ENCODE measurements around the gene PLD3. TPM values are rescaled to one million over a fixed set of nuclear protein-coding genes. Genes with fewer than 3 reads are reported as not detected.

The PLD3 gene
- total RNA-seq, 1 experiment from 2014 or later, result 141 TPM

DNA sequence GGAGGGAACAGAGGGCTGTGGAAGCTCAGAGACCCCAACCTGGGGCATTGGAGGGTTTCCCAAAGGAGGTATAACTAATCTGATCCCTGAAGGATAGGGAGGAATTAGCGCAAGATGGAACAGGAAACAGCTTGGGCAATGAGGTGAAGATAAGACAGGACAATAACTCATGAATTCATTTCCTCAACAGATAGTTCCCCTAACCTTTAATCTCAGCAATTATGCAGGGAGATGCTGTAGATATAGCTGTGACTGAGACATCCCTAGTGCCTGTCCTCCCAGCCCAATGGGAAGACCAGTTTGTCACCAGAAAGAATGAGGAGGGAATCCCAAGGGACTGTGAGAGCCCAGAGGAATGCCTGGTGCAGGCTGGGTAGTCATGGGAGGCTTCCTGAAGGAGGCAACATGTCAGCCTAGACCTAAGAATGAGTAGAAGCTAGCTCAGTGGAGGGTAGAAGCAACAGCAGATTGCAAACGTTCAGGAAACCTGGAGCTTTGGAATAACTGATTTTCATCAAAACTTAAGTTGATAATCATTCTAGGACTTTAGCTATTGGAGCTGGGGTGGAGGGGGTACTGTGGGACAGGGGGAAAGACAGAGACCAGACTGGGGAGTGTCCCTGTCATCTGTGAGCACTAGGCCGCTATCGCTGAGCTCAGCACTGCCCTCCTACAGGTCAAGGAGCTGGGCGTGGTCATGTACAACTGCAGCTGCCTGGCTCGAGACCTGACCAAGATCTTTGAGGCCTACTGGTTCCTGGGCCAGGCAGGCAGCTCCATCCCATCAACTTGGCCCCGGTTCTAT is 22.7 kb downstream of the PLD3 start:
- Histone ChIP-seq H3K4me3 (no peak overlapping the region), H3K9me3 (no peaks in the 10 kb centered on the region), H3K27me3 (no peaks in the 10 kb centered on the region), H3K36me3 (no peaks in the 10 kb centered on the region; the same call in 1 of the 2 replicates)
- DNase-seq, result no peak

DNA sequence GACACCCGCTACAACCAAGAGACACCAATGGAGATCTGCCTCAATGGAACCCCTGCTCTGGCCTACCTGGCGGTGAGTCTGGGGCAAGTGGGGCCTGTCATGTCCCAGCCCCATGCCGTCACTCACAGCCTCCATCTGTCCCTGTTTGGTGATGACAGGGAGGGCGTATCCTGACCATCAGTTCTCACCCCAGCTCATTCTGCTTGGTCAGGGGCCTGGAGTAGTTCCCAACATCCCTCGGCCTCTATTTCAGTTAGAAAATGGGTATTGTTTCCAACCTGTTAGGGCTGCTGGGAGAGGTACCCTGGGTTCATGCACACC is 23.3 kb downstream of the PLD3 start:
- Histone ChIP-seq H3K27me3 (no peaks in the 10 kb centered on the region), H3K4me3 (no peak overlapping the region), H3K36me3 (no peaks in the 10 kb centered on the region; the same call in 1 of the 2 replicates), H3K9me3 (no peaks in the 10 kb centered on the region)
- DNase-seq, result no peak

DNA sequence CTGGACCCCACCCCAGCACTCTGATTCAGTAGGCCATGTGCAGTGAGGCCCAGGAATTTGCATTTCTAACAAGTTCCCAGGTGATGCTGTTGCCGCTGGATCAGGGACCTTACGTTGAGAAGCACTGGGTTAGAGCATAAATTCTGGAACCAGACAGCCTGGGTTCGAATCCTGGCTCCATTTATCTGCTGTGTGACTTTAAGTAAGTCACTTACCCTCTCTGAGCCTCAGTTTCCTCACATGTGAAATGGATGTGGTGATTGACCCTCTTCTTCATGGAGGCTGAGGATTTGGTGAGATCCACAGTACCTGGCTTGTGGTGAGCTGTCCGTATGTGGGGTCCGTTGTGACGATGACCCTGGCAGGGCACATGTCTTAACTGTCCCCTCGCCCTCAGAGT is 25.6 kb downstream of the PLD3 start:
- H3K27me3 ChIP-seq, result no peaks in the 10 kb centered on the region
- H3K4me3 ChIP-seq, result no peak overlapping the region
- DNase-seq, result no peak
- no peaks in the 10 kb centered on the region for H3K9me3 ChIP-seq
- no peaks in the 10 kb centered on the region for H3K36me3 ChIP-seq

DNA sequence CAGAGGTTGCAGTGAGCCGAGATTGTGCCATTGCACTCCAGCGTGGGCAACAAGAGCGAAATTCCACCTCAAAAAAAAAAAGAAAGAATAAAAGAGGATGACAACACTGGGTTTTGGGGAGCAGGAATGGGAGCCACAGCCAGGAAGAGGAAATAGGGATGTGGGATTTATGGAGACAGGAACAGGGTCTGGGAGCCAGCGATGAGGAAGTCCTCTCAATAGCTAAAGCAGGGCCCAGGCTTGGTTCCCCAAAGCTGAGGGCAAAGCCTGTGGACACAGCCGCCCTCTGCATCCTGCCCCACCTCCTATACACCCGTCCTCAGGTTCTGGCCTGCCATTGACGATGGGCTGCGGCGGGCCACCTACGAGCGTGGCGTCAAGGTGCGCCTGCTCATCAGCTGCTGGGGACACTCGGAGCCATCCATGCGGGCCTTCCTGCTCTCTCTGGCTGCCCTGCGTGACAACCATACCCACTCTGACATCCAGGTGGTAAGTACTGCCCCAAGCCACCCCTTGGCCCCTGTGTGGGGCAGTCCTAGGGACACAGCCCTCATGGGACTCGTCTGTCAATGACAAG is 27.9 kb downstream of the PLD3 start:
- Histone ChIP-seq H3K4me3 (no peak overlapping the region), H3K9me3 (no peaks in the 10 kb centered on the region), H3K27me3 (no peaks in the 10 kb centered on the region), H3K36me3 (no peaks in the 10 kb centered on the region)
- DNase-seq, result no peak

- DNase-seq, result no peak
- Histone ChIP-seq H3K4me3 (no peak overlapping the region), H3K27me3 (no peaks in the 10 kb centered on the region), H3K9me3 (no peaks in the 10 kb centered on the region), H3K36me3 (no peaks in the 10 kb centered on the region)
Measured at GRCh38 chr19:40377876-40378385, 29.4 kb downstream of the PLD3 start.

- Histone ChIP-seq H3K27me3 (no peaks in the 10 kb centered on the region), H3K36me3 (no peaks in the 10 kb centered on the region), H3K9me3 (no peaks in the 10 kb centered on the region), H3K4me3 (no peak overlapping the region)
- no peak for DNase-seq
Measured at GRCh38 chr19:40378509-40378908, 30.0 kb downstream of the PLD3 start.

DNA sequence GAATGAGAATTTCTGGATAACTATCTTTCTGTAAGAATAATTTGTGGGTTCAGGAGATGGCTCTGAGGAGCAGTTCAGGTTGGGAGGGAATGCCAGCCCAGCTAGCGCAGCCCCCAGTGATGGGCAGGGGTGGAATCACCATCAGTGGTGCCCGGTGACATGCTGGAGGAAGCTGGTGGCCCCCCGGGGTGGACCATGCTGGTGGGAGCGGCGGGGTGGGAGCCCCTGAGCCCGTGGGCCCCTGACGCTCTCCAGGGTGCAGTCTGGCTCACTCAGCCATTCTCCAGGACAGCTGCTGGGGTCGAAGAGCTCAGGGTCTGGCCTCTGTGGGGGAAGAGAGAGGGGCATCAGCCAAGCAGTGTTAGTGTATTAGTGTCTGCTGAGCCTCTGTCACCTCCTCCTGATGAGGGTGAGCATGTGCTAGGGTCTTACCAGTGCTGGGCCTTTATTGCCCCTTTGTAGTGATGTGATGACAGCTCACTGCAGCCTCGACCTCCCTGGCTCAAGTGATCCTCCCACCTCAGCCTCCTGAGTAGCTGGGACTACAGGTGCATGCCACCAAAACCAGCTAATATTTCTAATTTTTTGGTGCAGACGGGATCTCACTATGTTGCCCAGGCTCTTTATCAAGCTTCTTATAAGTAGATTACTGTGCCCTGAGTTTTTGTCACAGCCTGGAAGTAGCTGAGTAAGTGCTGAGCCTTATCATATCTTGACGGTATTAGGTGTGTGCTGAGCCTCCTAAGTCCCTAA is 31.1 kb downstream of the PLD3 start:
- DNase-seq, result no peak
- no peaks in the 10 kb centered on the region for H3K36me3 ChIP-seq
- no peaks in the 10 kb centered on the region for H3K27me3 ChIP-seq
- no peaks in the 10 kb centered on the region for H3K9me3 ChIP-seq
- H3K4me3 ChIP-seq, result no peak overlapping the region

GRCh38 chr19:40380199-40381037 is 31.9 kb downstream of the PLD3 start:
- no peaks in the 10 kb centered on the region for H3K27me3 ChIP-seq
- no peak for DNase-seq
- H3K4me3 ChIP-seq, result no peak overlapping the region
- no peaks in the 10 kb centered on the region for H3K36me3 ChIP-seq
- H3K9me3 ChIP-seq, result no peaks in the 10 kb centered on the region

- no peaks in the 10 kb centered on the region for H3K9me3 ChIP-seq
- no peaks in the 10 kb centered on the region for H3K27me3 ChIP-seq
- H3K36me3 ChIP-seq, result no peaks in the 10 kb centered on the region
- no peak for DNase-seq
- H3K4me3 ChIP-seq, result no peak overlapping the region
Measured at GRCh38 chr19:40381321-40381720, 32.8 kb downstream of the PLD3 start.

- H3K36me3 ChIP-seq, result no peaks in the 10 kb centered on the region
- no peak for DNase-seq
- no peak overlapping the region for H3K4me3 ChIP-seq
- H3K27me3 ChIP-seq, result no peaks in the 10 kb centered on the region
- H3K9me3 ChIP-seq, result no peaks in the 10 kb centered on the region
Measured at GRCh38 chr19:40383668-40384248, 35.3 kb downstream of the PLD3 start.

DNA sequence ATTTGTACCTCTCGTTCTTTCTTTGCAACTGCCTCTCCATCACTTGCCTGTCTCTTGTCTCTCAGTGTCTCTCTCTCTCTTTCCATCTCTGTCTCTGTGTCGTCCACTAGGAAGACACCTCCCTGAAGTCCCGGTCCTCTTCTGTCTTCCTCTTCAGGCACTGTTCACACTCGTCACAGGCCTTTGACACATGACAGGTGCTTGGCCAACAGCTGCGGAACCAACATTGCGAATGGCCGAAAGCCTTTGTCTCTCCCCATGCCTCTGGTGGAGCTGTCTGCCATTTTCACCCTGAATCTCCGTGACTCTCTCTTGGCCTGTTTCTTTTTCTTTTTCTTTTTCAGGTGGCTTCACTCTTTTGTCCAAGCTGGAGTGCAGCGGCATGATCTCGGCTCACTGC is 38.7 kb downstream of the PLD3 start:
- Histone ChIP-seq H3K27me3 (no peaks in the 10 kb centered on the region), H3K9me3 (no peaks in the 10 kb centered on the region), H3K36me3 (no peaks in the 10 kb centered on the region), H3K4me3 (no peak overlapping the region)
- no peak for DNase-seq

- no peak for DNase-seq
- no peaks in the 10 kb centered on the region for H3K9me3 ChIP-seq
- no peaks in the 10 kb centered on the region for H3K27me3 ChIP-seq
- H3K4me3 ChIP-seq, result no peak overlapping the region
- no peaks in the 10 kb centered on the region for H3K36me3 ChIP-seq
Measured at GRCh38 chr19:40388481-40388880, 40.0 kb downstream of the PLD3 start.

DNA sequence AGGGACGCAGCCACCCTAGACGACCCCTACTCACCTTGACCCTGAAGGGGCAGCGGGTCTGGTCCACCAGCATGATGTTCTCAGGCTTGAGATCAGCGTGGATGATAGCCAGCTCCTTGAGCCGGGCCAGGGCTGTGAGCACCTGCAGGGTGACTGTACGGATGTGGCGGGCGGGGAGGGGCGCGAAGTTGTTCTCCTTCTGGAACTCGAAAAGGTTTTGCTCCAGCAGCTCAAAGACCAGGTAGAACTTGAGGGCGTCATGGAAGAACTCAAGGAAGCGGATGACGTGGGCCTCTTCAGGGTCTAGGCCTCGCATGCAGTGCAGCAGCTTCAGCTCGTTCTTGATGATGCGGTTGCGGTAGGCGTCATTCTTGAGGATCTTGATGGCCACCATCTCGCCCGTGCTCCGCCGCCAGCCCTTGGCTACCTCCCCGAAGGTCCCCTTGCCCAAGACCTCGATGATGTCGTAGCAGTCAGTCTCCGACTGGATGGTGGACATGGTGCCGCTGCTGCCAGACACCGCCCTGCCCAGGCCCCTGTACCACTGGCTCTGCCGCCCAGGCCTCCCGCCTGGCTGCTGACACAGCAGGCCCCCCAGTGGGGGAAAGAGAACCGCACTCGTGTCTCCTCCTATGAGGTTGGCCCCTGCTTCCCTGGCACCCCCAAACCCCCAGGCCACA is 41.0 kb downstream of the PLD3 start:
- DNase-seq, result no peak
- H3K9me3 ChIP-seq, result no peaks in the 10 kb centered on the region
- no peaks in the 10 kb centered on the region for H3K27me3 ChIP-seq
- H3K4me3 ChIP-seq, result no peak overlapping the region
- no peaks in the 10 kb centered on the region for H3K36me3 ChIP-seq

DNA sequence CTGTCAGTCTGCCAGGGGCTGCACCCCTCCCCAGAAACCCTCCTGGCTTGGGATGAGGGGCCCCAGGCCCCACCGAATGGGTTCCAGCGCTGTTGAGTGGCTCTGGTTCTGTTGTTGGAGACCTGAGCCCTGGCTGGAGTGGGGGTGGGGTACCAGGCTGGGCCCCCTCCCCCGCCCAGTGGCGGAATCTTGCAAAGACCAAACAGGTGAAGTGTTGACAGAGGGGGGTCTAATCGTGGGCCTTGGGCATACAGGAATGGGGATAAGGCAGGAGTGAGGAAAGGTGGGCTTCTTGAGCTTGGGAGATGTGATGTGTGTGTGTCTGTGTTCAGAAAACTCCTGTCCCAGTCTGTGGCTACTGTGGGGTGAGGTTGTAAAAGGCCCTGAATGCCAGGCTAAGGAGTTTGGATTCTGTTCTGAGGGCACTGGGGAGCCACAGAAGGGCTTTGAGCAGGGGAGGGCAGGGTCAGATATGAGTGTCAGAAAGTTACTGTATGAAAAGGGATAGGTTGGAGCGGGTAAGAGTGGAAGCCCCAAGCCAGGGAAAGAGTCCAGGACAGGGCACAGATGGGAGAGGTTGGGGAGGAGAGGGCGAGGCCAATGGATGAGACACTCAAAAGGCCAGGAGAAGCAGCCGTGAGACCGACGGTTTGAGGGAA is 41.7 kb downstream of the PLD3 start, which contains the start of gene HIPK4:
Gene HIPK4, minus strand, starts transcription at position 98 of the 659 bp plus-strand sequence. CDS start 279 bp downstream, outside the sequence.
- Histone ChIP-seq H3K36me3 (no peaks in the 10 kb centered on the region), H3K4me3 (no peak within 1 kb of the TSS), H3K9me3 (no peaks in the 10 kb centered on the region), H3K27me3 (no peaks in the 10 kb centered on the region)
- no peak for DNase-seq

DNA sequence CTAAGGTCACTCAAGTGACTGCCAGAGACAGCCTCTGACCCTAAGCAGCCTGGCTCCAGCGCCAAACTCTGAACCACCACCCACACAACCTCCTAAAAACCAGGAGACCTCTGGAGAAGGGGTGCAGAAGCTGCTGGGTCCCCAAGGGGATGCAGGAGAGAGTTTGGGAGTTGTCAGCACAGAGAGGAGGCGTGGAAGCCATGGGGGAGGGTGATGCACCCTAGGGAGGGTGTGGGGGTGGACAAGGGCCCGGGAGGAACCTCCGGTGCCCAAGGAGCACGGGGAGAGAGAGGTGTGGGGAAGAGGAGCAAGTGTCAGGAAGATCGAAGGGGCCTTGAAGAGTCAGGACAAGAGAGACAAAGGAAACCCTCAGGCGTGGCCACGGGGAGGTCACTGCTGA is 43.6 kb downstream of the PLD3 start:
- no peaks in the 10 kb centered on the region for H3K27me3 ChIP-seq
- DNase-seq, result no peak
- H3K36me3 ChIP-seq, result no peaks in the 10 kb centered on the region
- H3K4me3 ChIP-seq, result no peak overlapping the region
- no peaks in the 10 kb centered on the region for H3K9me3 ChIP-seq
